Measurements from ENCODE around the gene SH2D2A.

SH2D2A gene

DNA sequence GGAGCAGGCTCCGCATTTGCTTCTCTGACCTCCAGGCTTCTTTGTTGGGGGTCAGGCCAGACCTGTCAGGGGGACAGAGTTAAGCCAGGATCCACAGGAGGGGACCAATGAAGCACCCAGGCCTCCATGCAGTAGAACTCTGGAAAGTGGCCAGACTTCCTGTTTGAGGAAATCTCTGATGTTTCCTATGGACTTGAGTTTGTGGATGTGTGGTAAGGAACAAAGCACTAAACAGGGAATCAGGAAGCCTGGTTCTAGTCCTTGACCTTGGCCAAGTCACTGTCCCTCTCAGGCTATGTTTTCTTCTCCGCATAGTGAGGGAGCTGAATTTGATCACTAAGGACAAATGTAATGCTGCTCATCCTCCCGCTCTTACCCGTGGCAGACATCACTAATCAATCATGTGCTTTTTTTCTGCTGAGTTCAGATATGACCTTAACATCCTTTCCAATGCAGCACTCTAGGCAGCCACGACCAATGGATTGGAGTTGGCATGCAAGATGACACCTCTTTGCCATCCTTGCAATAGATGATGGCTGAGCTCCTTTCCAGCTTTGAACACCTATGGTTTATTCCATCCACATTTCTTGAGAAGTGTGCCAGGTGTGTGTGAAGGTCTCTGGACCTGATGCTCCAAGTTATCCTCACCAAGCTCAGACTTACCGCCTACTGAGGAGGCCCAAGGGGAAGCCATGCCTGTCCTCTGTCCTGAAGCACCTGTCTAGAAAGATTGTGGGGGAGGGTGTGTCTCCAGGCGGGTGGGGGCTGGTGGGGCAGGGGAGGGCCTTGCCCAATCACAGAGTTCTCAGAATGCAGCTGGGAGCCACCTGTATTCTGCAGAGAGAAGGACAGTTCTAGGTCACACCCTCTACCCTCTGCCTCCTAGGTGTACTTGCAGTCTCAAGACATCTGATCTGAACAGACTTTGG, 9.9 kb downstream of the SH2D2A start:
- TF ChIP-seq CTCF (IDR thresholded peaks at IDR 0.05; ENCODE audit: low read depth, low read length), result no peak
- no peak for DNase-seq (ENCODE audit: extremely low read depth, low read depth)

DNA sequence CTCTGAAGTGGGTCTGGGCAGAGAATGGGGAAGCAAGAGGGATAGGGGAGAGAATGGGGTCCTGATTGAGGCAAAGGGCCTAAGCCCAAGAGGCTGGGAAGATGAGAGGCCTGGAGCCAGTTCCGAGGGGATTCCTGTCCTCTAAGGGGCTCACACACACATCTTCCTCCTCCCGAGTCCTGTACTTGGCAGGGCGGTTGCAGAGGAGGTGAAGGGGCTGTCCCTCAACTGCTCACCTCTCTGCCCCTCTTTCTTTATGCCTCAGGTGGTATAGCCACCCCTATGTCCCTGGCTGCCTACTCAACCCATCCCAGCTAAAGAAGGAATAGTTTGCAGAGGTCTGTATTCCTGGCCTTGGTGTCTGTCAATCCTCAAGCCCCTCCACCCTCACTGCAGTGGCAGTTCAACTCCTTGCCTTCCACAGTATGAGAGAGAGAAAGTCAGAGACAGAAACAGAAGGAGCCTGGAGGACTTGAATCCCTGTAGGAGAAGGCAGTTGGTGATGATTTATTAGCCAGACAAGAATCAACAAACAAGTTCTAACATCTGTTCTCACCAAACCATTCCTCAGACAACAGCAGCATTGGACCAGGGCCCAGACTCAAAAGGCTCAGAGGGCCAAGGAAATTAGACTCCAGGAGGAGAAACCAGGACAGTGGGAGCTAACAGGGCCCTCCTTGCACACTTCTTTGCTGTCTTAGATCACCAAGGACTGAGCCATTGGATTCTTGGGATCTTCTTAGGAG, 10.7 kb downstream of the SH2D2A start:
- no peak for TF ChIP-seq CTCF (IDR thresholded peaks at IDR 0.05; ENCODE audit: low read depth, low read length)
- DNase-seq (ENCODE audit: extremely low read depth, low read depth), result peak; percentile 73

- no peak for DNase-seq (ENCODE audit: extremely low read depth, low read depth)
- TF ChIP-seq CTCF (IDR thresholded peaks at IDR 0.05; ENCODE audit: low read depth, low read length), result no peak
Observed at GRCh38 chr1:156804572-156805243, 11.9 kb downstream of the SH2D2A start.

DNA sequence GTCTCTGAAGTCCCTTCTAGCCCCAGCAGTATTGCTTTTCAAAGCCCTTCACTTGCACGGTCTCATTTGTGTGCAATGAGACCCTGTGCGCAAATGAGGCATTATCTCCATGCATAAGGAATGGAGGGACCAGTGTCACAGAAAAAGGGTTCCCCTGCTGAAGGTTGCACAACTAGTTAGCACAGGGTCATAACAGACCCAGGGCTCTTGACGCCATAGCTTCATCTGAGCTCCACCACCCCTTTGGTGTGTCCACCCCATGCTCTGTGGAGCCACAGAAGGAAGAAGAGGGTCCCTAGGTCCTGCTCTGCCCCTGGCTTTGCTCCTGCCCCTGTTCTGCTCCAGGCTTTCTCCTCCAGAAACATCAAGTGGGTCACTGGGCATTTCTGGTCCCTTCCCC, 12.6 kb downstream of the SH2D2A start:
- no peak for TF ChIP-seq CTCF (IDR thresholded peaks at IDR 0.05; ENCODE audit: low read depth, low read length)
- DNase-seq (ENCODE audit: extremely low read depth, low read depth), result no peak

- DNase-seq (ENCODE audit: extremely low read depth, low read depth), result no peak
- no peak for TF ChIP-seq CTCF (IDR thresholded peaks at IDR 0.05; ENCODE audit: low read depth, low read length)
Observed at GRCh38 chr1:156803086-156803851, 13.4 kb downstream of the SH2D2A start.

- TF ChIP-seq CTCF (IDR thresholded peaks at IDR 0.05; ENCODE audit: low read depth, low read length), result no peak
- DNase-seq (ENCODE audit: extremely low read depth, low read depth), result no peak
Observed at GRCh38 chr1:156802421-156802935, 14.2 kb downstream of the SH2D2A start.

Data from AG09319 (cell line).